DOHH2 (cell line): ENCODE data around the gene SYT7.

ENCODE experiments used
- H3F3A ChIP-seq: fragments of 200-600 bp; sonication (generic), shearing (Covaris generic); 2 replicates; pipeline ENCODE4 v1.6.0; 2016; ENCODE audit warnings: antibody characterized with exemption, mild to moderate bottlenecking; ENCODE audit not compliant: control insufficient read depth, insufficient read depth
- H3K27ac ChIP-seq: fragments of 200-600 bp; sonication (generic); 2 replicates; pipeline ENCODE4 v1.5.1; 2014; ENCODE audit warnings: low read depth, mild to moderate bottlenecking, low read length, moderate library complexity
- H3K27me3 ChIP-seq: fragments of 200-600 bp; sonication (generic); 2 replicates; pipeline ENCODE4 v1.6.1; 2014; ENCODE audit warnings: mild to moderate bottlenecking, low read length, mixed read lengths; ENCODE audit not compliant: control insufficient read depth
- H3K36me3 ChIP-seq: fragments of 200-600 bp; sonication (generic); 2 replicates; pipeline ENCODE4 v1.6.1; 2014; ENCODE audit warnings: mild to moderate bottlenecking, low read length, moderate library complexity, mixed read lengths; ENCODE audit not compliant: control insufficient read depth
- H3K4me1 ChIP-seq: fragments of 200-600 bp; sonication (generic); 2 replicates; pipeline ENCODE4 v1.6.1; 2014; ENCODE audit warnings: mild to moderate bottlenecking, low read length, mixed read lengths; ENCODE audit not compliant: control insufficient read depth
- H3K4me2 ChIP-seq: fragments of 200-600 bp; sonication (generic); 2 replicates; pipeline ENCODE4 v1.6.0; 2014; ENCODE audit warnings: mild to moderate bottlenecking, low read length, moderate library complexity
- H3K4me3 ChIP-seq: fragments of 200-600 bp; sonication (generic); 2 replicates; pipeline ENCODE4 v1.5.1; 2014; ENCODE audit warnings: mild to moderate bottlenecking, low read length, mixed read lengths
- H3K79me2 ChIP-seq: fragments of 200-600 bp; sonication (generic); 2 replicates; pipeline ENCODE4 v1.6.1; 2014; ENCODE audit warnings: mild to moderate bottlenecking, low read length, mixed read lengths; ENCODE audit not compliant: control insufficient read depth
- H3K9me2 ChIP-seq: fragments of 200-600 bp; sonication (generic); replicated peaks from 2 replicates; pipeline ENCODE4 v1.6.1; 2014; ENCODE audit warnings: mild to moderate bottlenecking, low read length, mixed read lengths; ENCODE audit not compliant: control insufficient read depth
- H3K9me3 ChIP-seq: fragments of 200-600 bp; sonication (generic); 2 replicates; pipeline ENCODE4 v1.6.1; 2014; ENCODE audit warnings: antibody characterized with exemption, low read length, mixed read lengths; ENCODE audit not compliant: control insufficient read depth, insufficient read depth
- H4K20me1 ChIP-seq: fragments of 200-600 bp; sonication (generic); 2 replicates; pipeline ENCODE4 v1.6.0; 2014; ENCODE audit warnings: low read depth, mild to moderate bottlenecking, antibody characterized with exemption, low read length, moderate library complexity; ENCODE audit not compliant: control insufficient read depth, insufficient read depth
- EZH2phosphoT487 ChIP-seq: fragments of 200-600 bp; sonication (generic); IDR thresholded peaks from 2 replicates; pipeline ENCODE4 v1.6.1; 2017; ENCODE audit warnings: borderline replicate concordance, mild to moderate bottlenecking, antibody characterized with exemption, low read length, moderate library complexity, mixed read lengths
- TF ChIP-seq, protein P1 (sequence below): fragments of 200-600 bp; sonication (generic); IDR thresholded peaks from one replicate; pipeline ENCODE4 v1.5.1; 2014; ENCODE audit warnings: antibody characterized with exemption, mild to moderate bottlenecking, low read depth, low read length; ENCODE audit not compliant: poor library complexity, severe bottlenecking

Gene SYT7

DNA sequence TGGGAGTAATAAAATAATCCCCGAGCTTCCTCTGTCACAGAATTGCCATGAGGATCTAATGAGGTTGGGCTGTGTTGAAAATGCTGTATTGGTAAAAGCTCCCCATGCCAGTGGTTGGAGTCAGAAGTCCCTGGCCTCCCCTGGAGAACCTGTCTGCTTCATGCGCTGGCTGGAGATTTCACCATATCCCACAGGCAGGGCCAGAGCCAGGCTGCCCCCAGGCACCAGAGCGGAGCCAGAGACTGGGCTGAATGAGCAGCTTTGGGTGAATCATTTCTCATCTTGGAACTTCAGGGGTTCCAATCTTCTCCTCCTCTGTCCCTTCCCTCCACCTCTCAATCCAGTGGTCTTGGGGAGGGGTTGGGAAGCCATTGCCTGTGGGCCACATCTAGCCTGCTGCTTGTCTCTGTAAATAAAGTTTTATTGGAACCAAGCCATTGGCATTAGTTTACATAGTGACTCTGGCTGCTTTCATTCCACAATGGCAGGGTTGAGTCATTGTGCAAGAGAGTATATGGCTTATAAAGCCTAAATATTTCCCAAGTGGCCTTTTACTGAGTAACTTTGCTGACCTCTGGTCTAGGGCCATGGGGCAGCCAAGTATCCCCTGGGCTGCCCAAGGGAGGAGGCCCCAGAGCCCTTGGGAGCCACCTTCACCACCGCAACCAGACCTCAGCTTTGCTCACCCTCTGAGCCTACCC, 37.1 kb downstream of the SYT7 start:
- Histone ChIP-seq H3K27ac (no peak overlapping the region), H3K4me2 (no peak overlapping the region)
- no peak for TF ChIP-seq EZH2phosphoT487
- TF ChIP-seq, protein P1, sequence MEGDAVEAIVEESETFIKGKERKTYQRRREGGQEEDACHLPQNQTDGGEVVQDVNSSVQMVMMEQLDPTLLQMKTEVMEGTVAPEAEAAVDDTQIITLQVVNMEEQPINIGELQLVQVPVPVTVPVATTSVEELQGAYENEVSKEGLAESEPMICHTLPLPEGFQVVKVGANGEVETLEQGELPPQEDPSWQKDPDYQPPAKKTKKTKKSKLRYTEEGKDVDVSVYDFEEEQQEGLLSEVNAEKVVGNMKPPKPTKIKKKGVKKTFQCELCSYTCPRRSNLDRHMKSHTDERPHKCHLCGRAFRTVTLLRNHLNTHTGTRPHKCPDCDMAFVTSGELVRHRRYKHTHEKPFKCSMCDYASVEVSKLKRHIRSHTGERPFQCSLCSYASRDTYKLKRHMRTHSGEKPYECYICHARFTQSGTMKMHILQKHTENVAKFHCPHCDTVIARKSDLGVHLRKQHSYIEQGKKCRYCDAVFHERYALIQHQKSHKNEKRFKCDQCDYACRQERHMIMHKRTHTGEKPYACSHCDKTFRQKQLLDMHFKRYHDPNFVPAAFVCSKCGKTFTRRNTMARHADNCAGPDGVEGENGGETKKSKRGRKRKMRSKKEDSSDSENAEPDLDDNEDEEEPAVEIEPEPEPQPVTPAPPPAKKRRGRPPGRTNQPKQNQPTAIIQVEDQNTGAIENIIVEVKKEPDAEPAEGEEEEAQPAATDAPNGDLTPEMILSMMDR = no peak

GRCh38 chr11:61542705-61543104, 38.2 kb downstream of the SYT7 start:
- no peak overlapping the region for H3K4me3 ChIP-seq
- no peaks in the 10 kb centered on the region for H3K4me1 ChIP-seq
- no peaks in the 10 kb centered on the region for H3F3A ChIP-seq
- no peaks in the 10 kb centered on the region for H4K20me1 ChIP-seq
- H3K9me3 ChIP-seq = no peaks in the 10 kb centered on the region
- no peak overlapping the region for H3K4me2 ChIP-seq
- no peaks in the 10 kb centered on the region for H3K9me2 ChIP-seq
- no peak overlapping the region for H3K27ac ChIP-seq
- H3K79me2 ChIP-seq = no peaks in the 10 kb centered on the region
- no peaks in the 10 kb centered on the region for H3K36me3 ChIP-seq
- peaks cover 4% of the 10 kb centered on the region; the same call in 1 of the 2 replicates for H3K27me3 ChIP-seq
- TF ChIP-seq, protein P1 = no peak
- TF ChIP-seq EZH2phosphoT487 = no peak

More for the DNA sequence above, 37.1 kb downstream of the SYT7 start:
- Histone ChIP-seq H3F3A (no peaks in the 10 kb centered on the region), H3K36me3 (no peaks in the 10 kb centered on the region), H3K9me3 (no peaks in the 10 kb centered on the region), H3K4me3 (no peak overlapping the region), H3K27me3 (peaks cover 4% of the 10 kb centered on the region; the same call in 1 of the 2 replicates), H3K79me2 (no peaks in the 10 kb centered on the region), H3K4me1 (no peaks in the 10 kb centered on the region), H4K20me1 (no peaks in the 10 kb centered on the region), H3K9me2 (no peaks in the 10 kb centered on the region)

- Histone ChIP-seq H3K4me2 (no peak overlapping the region), H4K20me1 (no peaks in the 10 kb centered on the region), H3K79me2 (no peaks in the 10 kb centered on the region), H3K36me3 (no peaks in the 10 kb centered on the region), H3K4me1 (no peaks in the 10 kb centered on the region), H3K27me3 (peaks cover 4% of the 10 kb centered on the region; the same call in 1 of the 2 replicates), H3K9me2 (no peaks in the 10 kb centered on the region), H3K4me3 (no peak overlapping the region), H3K27ac (no peak overlapping the region), H3F3A (no peaks in the 10 kb centered on the region), H3K9me3 (no peaks in the 10 kb centered on the region)
- TF ChIP-seq, protein P1 = no peak
- no peak for TF ChIP-seq EZH2phosphoT487
These were observed 38.8 kb downstream of the SYT7 start for GRCh38 chr11:61542024-61542461.
